Panc1 (cell line): ENCODE measurements around the gene MGMT. TPM values are rescaled to one million over a fixed set of nuclear protein-coding genes. Genes with fewer than 3 reads are reported as not detected.

Experiments used
- ATAC-seq: fragments of 200-7000 bp; cut with Tn5 transposase; 2 replicates; pipeline ENCODE4 v1.9.1; 2020; ENCODE audit warnings: mild to moderate bottlenecking, moderate library complexity
- BruUV-seq: library from RNA; stranded (reverse); fragments of 400-500 nt; replicated peaks from 2 replicates; lab custom pipeline; 2021; lab: Mats Ljungman, UMichigan
- CTCF ChIA-PET: fragments of 300-600 bp; sonication (Branson Sonifier 250); formaldehyde crosslinking; loops from one replicate; lab custom pipeline; 2022; ENCODE audit warnings: antibody characterized with exemption; lab: Charles Lee
- POLR2A ChIA-PET: fragments of 300-600 bp; sonication (Branson Sonifier 250); formaldehyde crosslinking; loops from one replicate; lab custom pipeline; 2022; ENCODE audit warnings: antibody characterized with exemption; lab: Charles Lee
- DNase-seq: peaks from one replicate; pipeline ENCODE4 v3.0.0-alpha.2; 2010; ENCODE audit warnings: low read depth, low spot score
- H3K27ac ChIP-seq: 2 replicates; pipeline ENCODE4 v1.5.1; 2011; ENCODE audit warnings: mild to moderate bottlenecking, low read length, inconsistent platforms
- H3K27me3 ChIP-seq: fragments of 200-500 bp; sonication (Bioruptor generic); 2 replicates; pipeline ENCODE4 v1.6.0; 2014; ENCODE audit warnings: low read length, inconsistent platforms; ENCODE audit not compliant: control insufficient read depth, insufficient read depth
- H3K36me3 ChIP-seq: fragments of 200-500 bp; sonication (Bioruptor generic); 2 replicates; pipeline ENCODE4 v1.5.1; 2014; ENCODE audit warnings: inconsistent platforms, mild to moderate bottlenecking, low read length, moderate library complexity; ENCODE audit not compliant: control insufficient read depth, insufficient read depth
- H3K4me1 ChIP-seq: 2 replicates; pipeline ENCODE4 v1.5.1; 2011; ENCODE audit warnings: inconsistent platforms, mild to moderate bottlenecking, low read length, moderate library complexity; ENCODE audit not compliant: control insufficient read depth, insufficient read depth
- H3K4me3 ChIP-seq, 2 experiments: 2 replicates each; pipeline ENCODE4 v1.5.1; 2011 to 2012; ENCODE audit warnings: low read depth in 2 of 2, low read length in 2 of 2, mild to moderate bottlenecking in 2 of 2, inconsistent platforms in 1 of 2, moderate library complexity in 1 of 2
- H3K9me3 ChIP-seq: fragments of 200-500 bp; sonication (Bioruptor generic); 2 replicates; pipeline ENCODE4 v1.5.1; 2014; ENCODE audit warnings: low read depth, mild to moderate bottlenecking, inconsistent platforms, low read length, moderate library complexity; ENCODE audit not compliant: control insufficient read depth, insufficient read depth
- CTCF ChIP-seq: fragments of 450-650 bp; IDR thresholded peaks from 2 replicates; pipeline ENCODE4 v1.5.1; 2017; ENCODE audit warnings: mild to moderate bottlenecking
- POLR2AphosphoS5 ChIP-seq: IDR thresholded peaks from 2 replicates; pipeline ENCODE4 v1.6.1; 2012; ENCODE audit warnings: mild to moderate bottlenecking, low read depth, low read length, moderate library complexity
- REST ChIP-seq, 2 experiments: IDR thresholded peaks; 2 replicates each; pipeline ENCODE4 v1.6.1; 2011 to 2012; ENCODE audit warnings: low read depth in 2 of 2, control low read depth in 1 of 2, low read length in 1 of 2, mild to moderate bottlenecking in 1 of 2, moderate library complexity in 1 of 2; ENCODE audit not compliant: insufficient read depth in 1 of 2
- SIN3A ChIP-seq: IDR thresholded peaks from 2 replicates; pipeline ENCODE4 v1.6.1; 2012; ENCODE audit warnings: low read depth, mild to moderate bottlenecking, low read length, moderate library complexity, borderline replicate concordance; ENCODE audit not compliant: insufficient read depth
- TCF7L2 ChIP-seq: IDR thresholded peaks from 2 replicates; pipeline ENCODE4 v1.6.1; 2011; ENCODE audit warnings: mild to moderate bottlenecking, low read depth, low read length, inconsistent platforms
- in situ Hi-C: cut with HindIII; loops from 2 replicates; pipeline ENCODE4 v1.10.0; 2016; ENCODE audit warnings: low sequenced_read_pairs, low pct_unique_long_range_greater_than_20kb
- intact Hi-C: fragments of 100-400 bp; cut with micrococcal nuclease; formaldehyde crosslinking; loops from one replicate; pipeline ENCODE4 v1.10.0; 2022; ENCODE audit not compliant: unreplicated experiment
- total RNA-seq: library from RNA; stranded (reverse); gene quantifications from one replicate; pipeline ENCODE4 v1.2.1, GENCODE V29; 2021; ENCODE audit not compliant: unreplicated experiment

Gene MGMT
- total RNA-seq, 1 experiment from 2014 or later = 27.3 TPM

- in situ Hi-C loops (no loop called here), intact Hi-C loops (no loop called here)
- BruUV-seq = no TSS peak
- no peaks in the 10 kb centered on the region for H3K27me3 ChIP-seq
- no peaks in the 10 kb centered on the region for H3K9me3 ChIP-seq
- POLR2A ChIA-PET = no interaction called here
- H3K4me1 ChIP-seq = no peaks in the 10 kb centered on the region
- no peaks in the 10 kb centered on the region for H3K36me3 ChIP-seq
- ATAC-seq (no peak), DNase-seq (no peak)
- CTCF ChIA-PET = interaction anchor here (1.0 kb wide), 1 partner anchor 77 kb away, joined by 4 read pairs; no protein-coding TSS in a partner anchor
- TF ChIP-seq POLR2AphosphoS5 (no peak), CTCF (no peak), TCF7L2 (no peak), REST (IDR thresholded peaks at IDR 0.05; ENCODE audit: insufficient read depth in 1 of 2, low read depth in 2 of 2, low read length in 1 of 2) (no peak), SIN3A (no peak)
- H3K27ac ChIP-seq = no peak overlapping the region
- no peak overlapping the region for H3K4me3 ChIP-seq
Measured at GRCh38 chr10:129656642-129657041, 189.6 kb downstream of the MGMT start.

- intact Hi-C loops = no loop called here
- POLR2A ChIA-PET = interaction anchor here (0.6 kb wide), 1 partner anchor 92 kb away, joined by 3 read pairs; no protein-coding TSS in a partner anchor
- Histone ChIP-seq H3K4me3 (no peak overlapping the region), H3K27me3 (no peaks in the 10 kb centered on the region), H3K4me1 (no peaks in the 10 kb centered on the region), H3K27ac (no peak overlapping the region), H3K9me3 (no peaks in the 10 kb centered on the region), H3K36me3 (no peaks in the 10 kb centered on the region)
- BruUV-seq = no TSS peak
- ATAC-seq = no peak
- CTCF ChIA-PET = interaction anchor here (1.0 to 1.6 kb wide), 2 partner anchors 13 to 78 kb away, joined by 4 read pairs; no protein-coding TSS in a partner anchor
- no peak for DNase-seq
- in situ Hi-C loops = no loop called here
- no peak for TF ChIP-seq REST (IDR thresholded peaks at IDR 0.05; ENCODE audit: insufficient read depth in 1 of 2, low read depth in 2 of 2, low read length in 1 of 2)
- TF ChIP-seq TCF7L2 = no peak
- no peak for TF ChIP-seq CTCF
- TF ChIP-seq POLR2AphosphoS5 = no peak
- no peak for TF ChIP-seq SIN3A
Measured at GRCh38 chr10:129657297-129658017, 190.4 kb downstream of the MGMT start.
